Panc1 (cell line): Measurements from ENCODE around the gene CSTF3. TPM values are rescaled to one million over a fixed set of nuclear protein-coding genes. Genes with fewer than 3 reads are reported as not detected.

Experiments
- ATAC-seq: fragments of 200-7000 bp; cut with Tn5 transposase; 2 replicates; pipeline ENCODE4 v1.9.1; 2020; ENCODE audit warnings: mild to moderate bottlenecking, moderate library complexity
- Bru-seq: library from RNA; stranded (reverse); fragments of 400-500 nt; gene quantifications from one replicate; lab custom pipeline; 2021; lab: Mats Ljungman, UMichigan
- BruChase-seq, 2 experiments: library from RNA; stranded (reverse); fragments of 400-500 nt; gene quantifications; one replicate each; lab custom pipeline; 2021; lab: Mats Ljungman, UMichigan
- BruUV-seq: library from RNA; stranded (reverse); fragments of 400-500 nt; replicated peaks from 2 replicates; lab custom pipeline; 2021; lab: Mats Ljungman, UMichigan
- CTCF ChIA-PET: fragments of 300-600 bp; sonication (Branson Sonifier 250); formaldehyde crosslinking; loops from one replicate; lab custom pipeline; 2022; ENCODE audit warnings: antibody characterized with exemption; lab: Charles Lee
- POLR2A ChIA-PET: fragments of 300-600 bp; sonication (Branson Sonifier 250); formaldehyde crosslinking; loops from one replicate; lab custom pipeline; 2022; ENCODE audit warnings: antibody characterized with exemption; lab: Charles Lee
- DNase-seq: peaks from one replicate; pipeline ENCODE4 v3.0.0-alpha.2; 2010; ENCODE audit warnings: low read depth, low spot score
- H3K27ac ChIP-seq: 2 replicates; pipeline ENCODE4 v1.5.1; 2011; ENCODE audit warnings: mild to moderate bottlenecking, low read length, inconsistent platforms
- H3K27me3 ChIP-seq: fragments of 200-500 bp; sonication (Bioruptor generic); 2 replicates; pipeline ENCODE4 v1.6.0; 2014; ENCODE audit warnings: low read length, inconsistent platforms; ENCODE audit not compliant: control insufficient read depth, insufficient read depth
- H3K36me3 ChIP-seq: fragments of 200-500 bp; sonication (Bioruptor generic); 2 replicates; pipeline ENCODE4 v1.5.1; 2014; ENCODE audit warnings: inconsistent platforms, mild to moderate bottlenecking, low read length, moderate library complexity; ENCODE audit not compliant: control insufficient read depth, insufficient read depth
- H3K4me1 ChIP-seq: 2 replicates; pipeline ENCODE4 v1.5.1; 2011; ENCODE audit warnings: inconsistent platforms, mild to moderate bottlenecking, low read length, moderate library complexity; ENCODE audit not compliant: control insufficient read depth, insufficient read depth
- H3K4me3 ChIP-seq, 2 experiments: 2 replicates each; pipeline ENCODE4 v1.5.1; 2011 to 2012; ENCODE audit warnings: low read depth in 2 of 2, low read length in 2 of 2, mild to moderate bottlenecking in 2 of 2, inconsistent platforms in 1 of 2, moderate library complexity in 1 of 2
- H3K9me3 ChIP-seq: fragments of 200-500 bp; sonication (Bioruptor generic); 2 replicates; pipeline ENCODE4 v1.5.1; 2014; ENCODE audit warnings: low read depth, mild to moderate bottlenecking, inconsistent platforms, low read length, moderate library complexity; ENCODE audit not compliant: control insufficient read depth, insufficient read depth
- CTCF ChIP-seq: fragments of 450-650 bp; IDR thresholded peaks from 2 replicates; pipeline ENCODE4 v1.5.1; 2017; ENCODE audit warnings: mild to moderate bottlenecking
- POLR2AphosphoS5 ChIP-seq: IDR thresholded peaks from 2 replicates; pipeline ENCODE4 v1.6.1; 2012; ENCODE audit warnings: mild to moderate bottlenecking, low read depth, low read length, moderate library complexity
- REST ChIP-seq, 2 experiments: IDR thresholded peaks; 2 replicates each; pipeline ENCODE4 v1.6.1; 2011 to 2012; ENCODE audit warnings: low read depth in 2 of 2, control low read depth in 1 of 2, low read length in 1 of 2, mild to moderate bottlenecking in 1 of 2, moderate library complexity in 1 of 2; ENCODE audit not compliant: insufficient read depth in 1 of 2
- SIN3A ChIP-seq: IDR thresholded peaks from 2 replicates; pipeline ENCODE4 v1.6.1; 2012; ENCODE audit warnings: low read depth, mild to moderate bottlenecking, low read length, moderate library complexity, borderline replicate concordance; ENCODE audit not compliant: insufficient read depth
- TCF7L2 ChIP-seq: IDR thresholded peaks from 2 replicates; pipeline ENCODE4 v1.6.1; 2011; ENCODE audit warnings: mild to moderate bottlenecking, low read depth, low read length, inconsistent platforms
- in situ Hi-C: cut with HindIII; loops from 2 replicates; pipeline ENCODE4 v1.10.0; 2016; ENCODE audit warnings: low sequenced_read_pairs, low pct_unique_long_range_greater_than_20kb
- intact Hi-C: fragments of 100-400 bp; cut with micrococcal nuclease; formaldehyde crosslinking; loops from one replicate; pipeline ENCODE4 v1.10.0; 2022; ENCODE audit not compliant: unreplicated experiment
- long read RNA-seq: library from polyadenylated mRNA; unstranded; transcript quantifications from one replicate; pipeline ENCODE4 v2.0.0, GENCODE V29; 2021; ENCODE audit not compliant: unreplicated experiment
- polyA plus RNA-seq: library from polyadenylated mRNA; unstranded; fragments of >200 nt; gene quantifications from one replicate; pipeline ENCODE4 v1.2.1, GENCODE V29; 2012; ENCODE audit warnings: missing spikeins; ENCODE audit not compliant: insufficient read length
- total RNA-seq: library from RNA; stranded (reverse); gene quantifications from one replicate; pipeline ENCODE4 v1.2.1, GENCODE V29; 2021; ENCODE audit not compliant: unreplicated experiment

CSTF3 gene
- total RNA-seq (29.8 TPM), Bru-seq, nascent RNA (percentile 93 among the genes with signal in this experiment), BruChase-seq, experiment 1, labeled RNA remaining after a 2-hour chase (percentile 89 among the genes with signal in this experiment), BruChase-seq, experiment 2, labeled RNA remaining after a 6-hour chase (percentile 83 among the genes with signal in this experiment)
- polyA plus RNA-seq: 17.9 TPM
- long read RNA-seq, transcript CSTF3-201 (21 exons, 2,797 nt): major isoform, 22 of 39 reads
- long read RNA-seq, partial matches to known transcripts: 1 of 39 reads
- long read RNA-seq, other reads (novel, unspliced or antisense): 10 of 39 reads

DNA sequence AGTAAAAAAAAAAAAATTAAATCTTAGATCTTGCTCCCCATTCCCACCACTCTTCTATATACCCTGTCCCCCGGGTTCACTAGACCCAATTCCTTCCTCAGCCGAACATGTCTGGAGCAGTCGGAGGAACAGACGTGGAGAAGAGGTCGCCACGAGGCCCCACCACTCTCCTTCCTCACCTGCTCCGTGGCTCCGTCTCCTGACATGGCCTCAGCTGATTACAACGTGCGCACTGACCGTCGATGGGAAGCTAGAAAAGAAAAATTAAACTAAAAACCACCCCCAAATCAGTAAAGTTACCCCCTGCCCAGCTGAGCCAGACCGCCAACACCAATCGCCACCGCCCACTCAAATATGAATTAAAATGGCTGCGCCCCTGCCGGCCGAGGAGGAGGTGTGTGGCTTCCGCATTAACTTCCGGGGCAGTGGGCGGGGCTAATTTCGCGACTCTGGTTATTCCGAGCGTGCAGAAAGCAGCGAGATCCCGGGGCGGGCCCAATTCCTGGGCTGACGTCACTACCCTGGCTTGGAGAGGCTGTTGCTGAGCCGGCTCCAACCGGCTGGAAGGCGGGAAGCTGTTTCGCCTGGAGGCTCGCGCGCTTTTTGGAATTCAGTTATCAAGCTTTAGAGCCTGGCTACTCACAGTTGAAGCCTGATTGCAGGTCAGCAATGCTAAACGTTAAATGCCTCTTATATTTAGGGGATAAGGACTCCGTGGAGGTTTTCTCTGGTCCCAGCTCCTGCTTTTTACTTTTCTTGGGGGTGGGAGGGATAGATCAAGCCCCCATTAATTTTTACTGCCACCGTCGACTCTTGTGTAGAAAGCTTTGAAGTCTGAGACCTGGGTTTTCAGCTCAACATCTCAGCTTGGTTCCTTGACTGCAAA, at the start of gene CSTF3:
TSS of gene CSTF3 (minus strand) at position 361 of the 886 bp plus-strand sequence. CDS start at position 206, 155 bp downstream.
- H3K4me3 ChIP-seq: peak within 1 kb of the TSS; percentile 93 to 96
- ATAC-seq (peak; percentile 99), DNase-seq (peak; percentile 94)
- H3K4me1 ChIP-seq: peaks cover 13% of the 10 kb centered on the region; the same call in 1 of the 2 replicates
- H3K27me3 ChIP-seq: no peaks in the 10 kb centered on the region
- in situ Hi-C loops (no loop called here), intact Hi-C loops (no loop called here)
- H3K27ac ChIP-seq: peak within 1 kb of the TSS; percentile 99
- POLR2A ChIA-PET: interaction anchor here (0.6 to 0.7 kb wide), 4 partner anchors 92 to 471 kb away, joined by 3 to 8 read pairs (median 3); partner anchors contain the start of gene TCP11L1
- TF ChIP-seq CTCF (no peak), POLR2AphosphoS5 (peak; percentile 94), REST (IDR thresholded peaks at IDR 0.05; ENCODE audit: insufficient read depth in 1 of 2, low read depth in 2 of 2, low read length in 1 of 2) (no peak), SIN3A (peak; percentile 30; the same call in 1 of the 2 replicates), TCF7L2 (no peak)
- H3K36me3 ChIP-seq: peaks cover 7% of the 10 kb centered on the region; the same call in 1 of the 2 replicates
- CTCF ChIA-PET: no interaction called here
- BruUV-seq: no TSS peak
- H3K9me3 ChIP-seq: no peaks in the 10 kb centered on the region

GRCh38 chr11:33208150-33208549, 46.9 kb upstream of the CSTF3 start:
- in situ Hi-C loops: no loop called here
- TF ChIP-seq POLR2AphosphoS5 (no peak), SIN3A (no peak), TCF7L2 (no peak), CTCF (no peak), REST (IDR thresholded peaks at IDR 0.05; ENCODE audit: insufficient read depth in 1 of 2, low read depth in 2 of 2, low read length in 1 of 2) (no peak)
- ChIA-PET CTCF (no interaction called here), POLR2A (no interaction called here)
- Histone ChIP-seq H3K36me3 (no peaks in the 10 kb centered on the region), H3K27ac (no peak overlapping the region), H3K4me3 (no peak overlapping the region), H3K9me3 (no peaks in the 10 kb centered on the region), H3K4me1 (no peaks in the 10 kb centered on the region), H3K27me3 (no peaks in the 10 kb centered on the region)
- no TSS peak for BruUV-seq
- no peak for ATAC-seq
- intact Hi-C loops: no loop called here
- DNase-seq: no peak
